Panc1 (cell line): ENCODE data around the gene SCAMP5.

Source experiments
- CTCF ChIP-seq: fragments of 450-650 bp; IDR thresholded peaks from 2 replicates; pipeline ENCODE4 v1.5.1; 2017; ENCODE audit warnings: mild to moderate bottlenecking
- POLR2AphosphoS5 ChIP-seq: IDR thresholded peaks from 2 replicates; pipeline ENCODE4 v1.6.1; 2012; ENCODE audit warnings: mild to moderate bottlenecking, low read depth, low read length, moderate library complexity
- SIN3A ChIP-seq: IDR thresholded peaks from 2 replicates; pipeline ENCODE4 v1.6.1; 2012; ENCODE audit warnings: low read depth, mild to moderate bottlenecking, low read length, moderate library complexity, borderline replicate concordance; ENCODE audit not compliant: insufficient read depth
- TCF7L2 ChIP-seq: IDR thresholded peaks from 2 replicates; pipeline ENCODE4 v1.6.1; 2011; ENCODE audit warnings: mild to moderate bottlenecking, low read depth, low read length, inconsistent platforms
- TF ChIP-seq, protein P1 (sequence below), 2 experiments: IDR thresholded peaks; 2 replicates each; pipeline ENCODE4 v1.6.1; 2011 to 2012; ENCODE audit warnings: low read depth in 2 of 2, control low read depth in 1 of 2, low read length in 1 of 2, mild to moderate bottlenecking in 1 of 2, moderate library complexity in 1 of 2; ENCODE audit not compliant: insufficient read depth in 1 of 2

DNA sequence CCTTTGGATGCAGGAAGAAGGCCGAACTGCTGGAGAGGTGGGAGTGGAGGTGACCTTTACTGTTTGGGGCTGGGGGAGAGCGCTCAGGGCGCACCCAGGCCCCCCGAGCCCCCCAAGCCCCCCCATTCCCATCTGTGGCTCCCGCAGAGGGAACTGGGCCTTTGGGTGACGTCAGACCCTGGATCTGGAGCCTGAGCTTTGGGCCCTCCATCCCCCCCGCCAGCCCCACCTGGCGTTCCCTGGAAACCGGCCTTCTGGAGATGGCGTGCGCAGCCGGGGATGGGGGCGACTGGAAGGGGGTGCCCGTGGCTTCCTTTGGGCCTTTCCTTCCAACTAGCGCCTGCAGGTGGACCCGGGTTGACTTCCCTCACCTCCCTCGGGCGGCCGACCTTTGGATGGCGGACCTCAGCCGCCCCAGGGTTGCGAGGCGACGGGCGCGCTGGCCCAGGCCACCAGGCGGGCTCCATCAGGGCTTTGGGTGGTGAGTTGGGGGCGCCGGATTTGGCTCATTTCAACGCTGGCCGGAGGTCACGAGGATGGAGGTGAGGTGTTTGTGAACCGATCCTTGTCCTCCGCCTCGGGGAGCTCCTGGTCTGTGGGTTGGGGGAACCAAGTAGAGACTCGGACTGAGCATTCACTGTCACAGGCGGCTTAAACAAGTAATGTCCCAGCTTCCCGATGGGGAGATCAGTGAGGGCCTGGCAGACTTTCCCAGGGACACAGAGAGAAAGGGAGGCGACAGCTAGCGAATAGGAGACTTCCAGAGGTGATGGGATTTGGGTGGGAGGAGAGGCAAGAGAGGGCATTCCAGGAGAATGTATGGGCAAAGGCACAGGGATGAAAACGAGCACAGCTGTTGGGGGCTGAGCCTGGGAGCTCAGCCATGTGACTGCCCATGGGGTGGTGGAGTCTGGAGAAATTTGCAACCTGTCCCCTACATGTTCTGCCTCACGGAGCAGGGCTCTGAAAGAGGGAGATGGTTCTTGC lies 709 bp downstream of the SCAMP5 start:
- no peak for TF ChIP-seq CTCF
- TF ChIP-seq, protein P1, sequence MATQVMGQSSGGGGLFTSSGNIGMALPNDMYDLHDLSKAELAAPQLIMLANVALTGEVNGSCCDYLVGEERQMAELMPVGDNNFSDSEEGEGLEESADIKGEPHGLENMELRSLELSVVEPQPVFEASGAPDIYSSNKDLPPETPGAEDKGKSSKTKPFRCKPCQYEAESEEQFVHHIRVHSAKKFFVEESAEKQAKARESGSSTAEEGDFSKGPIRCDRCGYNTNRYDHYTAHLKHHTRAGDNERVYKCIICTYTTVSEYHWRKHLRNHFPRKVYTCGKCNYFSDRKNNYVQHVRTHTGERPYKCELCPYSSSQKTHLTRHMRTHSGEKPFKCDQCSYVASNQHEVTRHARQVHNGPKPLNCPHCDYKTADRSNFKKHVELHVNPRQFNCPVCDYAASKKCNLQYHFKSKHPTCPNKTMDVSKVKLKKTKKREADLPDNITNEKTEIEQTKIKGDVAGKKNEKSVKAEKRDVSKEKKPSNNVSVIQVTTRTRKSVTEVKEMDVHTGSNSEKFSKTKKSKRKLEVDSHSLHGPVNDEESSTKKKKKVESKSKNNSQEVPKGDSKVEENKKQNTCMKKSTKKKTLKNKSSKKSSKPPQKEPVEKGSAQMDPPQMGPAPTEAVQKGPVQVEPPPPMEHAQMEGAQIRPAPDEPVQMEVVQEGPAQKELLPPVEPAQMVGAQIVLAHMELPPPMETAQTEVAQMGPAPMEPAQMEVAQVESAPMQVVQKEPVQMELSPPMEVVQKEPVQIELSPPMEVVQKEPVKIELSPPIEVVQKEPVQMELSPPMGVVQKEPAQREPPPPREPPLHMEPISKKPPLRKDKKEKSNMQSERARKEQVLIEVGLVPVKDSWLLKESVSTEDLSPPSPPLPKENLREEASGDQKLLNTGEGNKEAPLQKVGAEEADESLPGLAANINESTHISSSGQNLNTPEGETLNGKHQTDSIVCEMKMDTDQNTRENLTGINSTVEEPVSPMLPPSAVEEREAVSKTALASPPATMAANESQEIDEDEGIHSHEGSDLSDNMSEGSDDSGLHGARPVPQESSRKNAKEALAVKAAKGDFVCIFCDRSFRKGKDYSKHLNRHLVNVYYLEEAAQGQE (IDR thresholded peaks at IDR 0.05; ENCODE audit: insufficient read depth in 1 of 2, low read depth in 2 of 2, low read length in 1 of 2), result no peak
- TF ChIP-seq TCF7L2, result no peak
- no peak for TF ChIP-seq SIN3A
- TF ChIP-seq POLR2AphosphoS5, result no peak
